B cell (primary cell): ENCODE measurements around the gene MBIP. TPM values are rescaled to one million over a fixed set of nuclear protein-coding genes. Genes with fewer than 3 reads are reported as not detected.

Experiments used
- ATAC-seq: fragments of 200-7000 bp; cut with Tn5 transposase; one replicate; pipeline ENCODE4 v1.10.0; 2021; ENCODE audit warnings: low read depth, mild to moderate bottlenecking, moderate number of reproducible peaks, moderate library complexity
- CTCF ChIA-PET: fragments of 350-600 bp; sonication (Branson Sonifier 250); formaldehyde crosslinking; loops from one replicate; lab custom pipeline; 2021; ENCODE audit warnings: antibody characterized with exemption, inconsistent platforms; lab: Charles Lee
- POLR2A ChIA-PET: fragments of 350-600 bp; sonication (Branson Sonifier 250); formaldehyde crosslinking; loops from one replicate; lab custom pipeline; 2021; ENCODE audit warnings: antibody characterized with exemption; lab: Charles Lee
- DNase-seq: peaks from one replicate; pipeline ENCODE4 v3.0.0; 2013
- H2AFZ ChIP-seq: 2 replicates; pipeline ENCODE4 v1.6.1; 2012; ENCODE audit warnings: mild to moderate bottlenecking, low read depth, low read length; ENCODE audit not compliant: insufficient read depth, poor library complexity, severe bottlenecking
- H3K27ac ChIP-seq, 2 donors: 1 replicate in 1 of 2; 2 replicates in 1 of 2; pipeline ENCODE4 v1.5.1; 2012 to 2013; ENCODE audit warnings: low read length in 2 of 2, mild to moderate bottlenecking in 2 of 2, moderate library complexity in 1 of 2
- H3K27me3 ChIP-seq, 4 experiments: fragments of 200-600 bp in 1 of 4; sonication (generic) in 1 of 4; replicated peaks in 1 of 4; 1 replicate in 2 of 4; 2 replicates in 2 of 4; pipeline versions ENCODE4 v1.6.1 to v1.7.0; 2013 to 2016; ENCODE audit warnings: low read length in 3 of 4, mild to moderate bottlenecking in 2 of 4, mixed read lengths in 1 of 4, moderate library complexity in 1 of 4; ENCODE audit not compliant: insufficient read depth in 4 of 4, control insufficient read depth in 3 of 4; ENCODE audit errors: control extremely low read depth in 1 of 4
- H3K36me3 ChIP-seq, 2 experiments: replicated peaks in 1 of 2; 1 replicate in 1 of 2; 2 replicates in 1 of 2; pipeline versions ENCODE4 v1.6.1 to v1.7.1; 2013; ENCODE audit warnings: low read length in 1 of 2; ENCODE audit not compliant: insufficient read depth in 2 of 2, control insufficient read depth in 1 of 2; ENCODE audit errors: control extremely low read depth in 1 of 2, extremely low read depth in 1 of 2
- H3K4me1 ChIP-seq, 2 donors: fragments of 200-600 bp in 1 of 2; sonication (generic) in 1 of 2; 1 replicate in 1 of 2; 2 replicates in 1 of 2; pipeline versions ENCODE4 v1.5.1 to v1.6.1; 2013 to 2017; ENCODE audit warnings: low read length in 2 of 2; ENCODE audit not compliant: control insufficient read depth in 2 of 2, insufficient read depth in 2 of 2
- H3K4me2 ChIP-seq: replicated peaks from 2 replicates; pipeline ENCODE3; 2012; ENCODE audit warnings: mild to moderate bottlenecking, low read depth, low read length; ENCODE audit not compliant: poor library complexity, severe bottlenecking
- H3K4me3 ChIP-seq, 5 experiments: fragments of 200-600 bp in 1 of 5; sonication (generic) in 1 of 5; 1 replicate in 3 of 5; 2 replicates in 2 of 5; pipeline versions ENCODE4 v1.5.1 to v1.7.0; 2011 to 2016; ENCODE audit warnings: low read length in 4 of 5, mild to moderate bottlenecking in 4 of 5, low read depth in 2 of 5, control low read depth in 1 of 5, moderate library complexity in 1 of 5; ENCODE audit not compliant: insufficient read depth in 1 of 5; ENCODE audit errors: control extremely low read depth in 1 of 5, extremely low read depth in 1 of 5
- H3K79me2 ChIP-seq: fragments of 200-600 bp; sonication (generic); one replicate; pipeline ENCODE4 v1.6.0; 2016; ENCODE audit warnings: low read length; ENCODE audit not compliant: control insufficient read depth, insufficient read depth
- H3K9ac ChIP-seq: fragments of 200-600 bp; sonication (generic); 2 replicates; pipeline ENCODE4 v1.6.1; 2017; ENCODE audit warnings: mild to moderate bottlenecking, low read length, moderate library complexity
- H3K9me3 ChIP-seq, 3 donors: one replicate each; pipeline versions ENCODE4 v1.6.1 to v1.7.1; 2013; ENCODE audit warnings: low read length in 2 of 3; ENCODE audit not compliant: control insufficient read depth in 2 of 3, insufficient read depth in 1 of 3; ENCODE audit errors: control extremely low read depth in 1 of 3
- H4K20me1 ChIP-seq: 2 replicates; pipeline ENCODE4 v1.6.0; 2012; ENCODE audit warnings: mild to moderate bottlenecking, low read length; ENCODE audit not compliant: insufficient read depth, control insufficient read depth, poor library complexity, severe bottlenecking
- H3K27ac Mint-ChIP-seq: one replicate; pipeline ENCODE4 v1.8.0; 2021; ENCODE audit warnings: mixed read lengths
- H3K27me3 Mint-ChIP-seq: one replicate; pipeline ENCODE4 v1.8.0; 2021; ENCODE audit warnings: mixed read lengths
- H3K4me1 Mint-ChIP-seq: one replicate; pipeline ENCODE4 v1.8.0; 2021; ENCODE audit warnings: mixed read lengths
- H3K4me3 Mint-ChIP-seq: one replicate; pipeline ENCODE4 v1.8.0; 2021; ENCODE audit warnings: mixed read lengths
- H3K9me3 Mint-ChIP-seq: one replicate; pipeline ENCODE4 v1.8.0; 2022; ENCODE audit warnings: mixed read lengths; ENCODE audit not compliant: insufficient read depth
- EZH2 ChIP-seq: IDR thresholded peaks from 2 replicates; pipeline ENCODE4 v1.6.1; 2012; ENCODE audit warnings: borderline replicate concordance, low read depth, mild to moderate bottlenecking, moderate library complexity, low read length; ENCODE audit not compliant: insufficient read depth, poor library complexity, severe bottlenecking
- WGBS: methylation state at CpG from one replicate; pipeline ENCODE4 v1.1.5; 2013; ENCODE audit warnings: missing lambda C conversion rate; ENCODE audit not compliant: insufficient coverage; 5-methylcytosine and 5-hydroxymethylcytosine counted together
- intact Hi-C: fragments of 100-400 bp; cut with micrococcal nuclease; formaldehyde crosslinking; loops from one replicate; pipeline ENCODE4 v1.10.0; 2022
- polyA plus RNA-seq: library from polyadenylated mRNA; depleted of rRNA; stranded (reverse); fragments of >200 nt; gene quantifications from 2 replicates; pipeline ENCODE4 v1.2.3, GENCODE V29; 2012
- total RNA-seq, 2 donors: library from RNA; stranded (reverse); fragments of 120-200 nt in 1 of 2; gene quantifications; 1 replicate in 1 of 2; 2 replicates in 1 of 2; pipeline versions ENCODE4 v1.2.3 to v1.2.4, GENCODE V29; 2013 to 2022
- TF ChIP-seq, protein P1 (sequence below): fragments of 200-600 bp; IDR thresholded peaks from one replicate; pipeline ENCODE4 v1.8.0; 2022; ENCODE audit warnings: antibody characterized with exemption, mild to moderate bottlenecking

Gene MBIP
- total and polyA plus RNA-seq, 2 donors (not counting 1 experiment from before 2014, with no cell fraction given) = 9.3 to 20.8 TPM

DNA sequence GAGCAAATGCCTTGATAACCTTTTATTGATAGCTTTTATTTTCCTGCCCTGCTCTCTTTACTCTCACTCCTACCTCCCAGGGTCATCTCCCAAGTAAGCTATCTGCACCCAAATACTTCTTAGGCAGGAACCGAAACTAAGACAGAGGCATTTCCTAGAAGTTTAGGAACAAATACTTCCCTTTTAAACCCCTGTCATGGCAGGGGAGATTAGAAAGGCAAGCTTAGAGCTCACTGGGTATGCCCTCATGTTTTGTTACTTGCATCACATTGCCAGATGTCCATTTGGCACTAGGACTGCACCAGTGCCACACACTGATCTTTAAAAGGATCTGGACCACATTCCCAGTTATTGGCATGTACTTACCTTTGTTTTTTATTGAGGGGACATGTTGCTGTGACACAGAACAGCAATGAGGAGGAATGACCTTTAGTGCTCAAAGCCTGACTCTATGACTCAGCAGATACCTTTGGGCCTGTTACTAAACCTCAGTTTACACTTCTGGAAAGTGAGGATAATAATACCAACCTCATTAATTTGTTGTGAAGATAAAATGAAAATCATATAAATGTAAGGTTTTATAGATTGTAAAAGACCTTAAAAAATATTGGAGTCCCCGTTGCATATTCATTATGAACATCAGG is 40.9 kb upstream of the MBIP start:
- Mint-ChIP-seq H3K27ac (no peak overlapping the region), H3K4me3 (no peak overlapping the region), H3K9me3 (peaks cover 5% of the 10 kb centered on the region), H3K27me3 (peaks cover 3% of the 10 kb centered on the region), H3K4me1 (no peaks in the 10 kb centered on the region)
- Histone ChIP-seq H3K27me3 (peaks cover 0 to 1% (median 0%) of the 10 kb centered on the region in 4 experiments), H3K9me3 (peaks cover 0 to 7% (median 1%) of the 10 kb centered on the region in 3 donors), H3K4me3 (no peak overlapping the region), H3K27ac (no peak overlapping the region), H2AFZ (no peak overlapping the region), H3K9ac (no peak overlapping the region), H4K20me1 (no peaks in the 10 kb centered on the region), H3K4me1 (no peaks in the 10 kb centered on the region), H3K4me2 (no peak overlapping the region), H3K79me2 (no peaks in the 10 kb centered on the region), H3K36me3 (no peaks in the 10 kb centered on the region)
- ChIA-PET POLR2A (no interaction called here), CTCF (no interaction called here)
- DNase-seq = no peak
- no peak for ATAC-seq
- TF ChIP-seq, protein P1, sequence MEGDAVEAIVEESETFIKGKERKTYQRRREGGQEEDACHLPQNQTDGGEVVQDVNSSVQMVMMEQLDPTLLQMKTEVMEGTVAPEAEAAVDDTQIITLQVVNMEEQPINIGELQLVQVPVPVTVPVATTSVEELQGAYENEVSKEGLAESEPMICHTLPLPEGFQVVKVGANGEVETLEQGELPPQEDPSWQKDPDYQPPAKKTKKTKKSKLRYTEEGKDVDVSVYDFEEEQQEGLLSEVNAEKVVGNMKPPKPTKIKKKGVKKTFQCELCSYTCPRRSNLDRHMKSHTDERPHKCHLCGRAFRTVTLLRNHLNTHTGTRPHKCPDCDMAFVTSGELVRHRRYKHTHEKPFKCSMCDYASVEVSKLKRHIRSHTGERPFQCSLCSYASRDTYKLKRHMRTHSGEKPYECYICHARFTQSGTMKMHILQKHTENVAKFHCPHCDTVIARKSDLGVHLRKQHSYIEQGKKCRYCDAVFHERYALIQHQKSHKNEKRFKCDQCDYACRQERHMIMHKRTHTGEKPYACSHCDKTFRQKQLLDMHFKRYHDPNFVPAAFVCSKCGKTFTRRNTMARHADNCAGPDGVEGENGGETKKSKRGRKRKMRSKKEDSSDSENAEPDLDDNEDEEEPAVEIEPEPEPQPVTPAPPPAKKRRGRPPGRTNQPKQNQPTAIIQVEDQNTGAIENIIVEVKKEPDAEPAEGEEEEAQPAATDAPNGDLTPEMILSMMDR = no peak
- TF ChIP-seq EZH2 = no peak
- intact Hi-C loops = no loop called here
- no CpG with 5 or more reads among the region's 2 CpGs for WGBS

DNA sequence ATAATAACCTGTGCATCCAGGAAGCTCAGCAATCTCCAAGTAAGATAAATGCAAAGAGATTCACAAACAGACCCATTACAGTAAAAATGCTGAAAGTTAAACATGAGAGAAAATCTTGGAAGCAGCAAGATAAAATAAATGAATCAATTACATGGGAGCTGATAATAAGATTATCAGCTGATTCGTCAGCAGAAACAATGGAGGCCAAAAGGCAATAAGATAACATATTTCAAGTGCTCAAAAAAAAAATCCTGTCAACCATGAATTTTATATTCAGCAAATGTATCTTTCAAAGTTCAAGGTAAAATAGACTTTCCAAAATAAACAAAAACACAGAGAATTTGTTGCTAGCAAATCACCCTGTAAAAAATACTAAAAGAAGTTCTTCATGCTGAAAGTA is 36.4 kb upstream of the MBIP start:
- Mint-ChIP-seq H3K4me3 (no peak overlapping the region), H3K9me3 (peaks cover 11% of the 10 kb centered on the region), H3K4me1 (no peaks in the 10 kb centered on the region), H3K27ac (no peak overlapping the region), H3K27me3 (peaks cover 3% of the 10 kb centered on the region)
- no peaks in the 10 kb centered on the region for H4K20me1 ChIP-seq
- TF ChIP-seq, protein P1 = no peak
- TF ChIP-seq EZH2 = no peak
- no peak overlapping the region for H3K4me3 ChIP-seq
- ChIA-PET CTCF (no interaction called here), POLR2A (no interaction called here)
- WGBS = no CpG with 5 or more reads among the region's 1 CpG
- no peak overlapping the region for H3K27ac ChIP-seq
- H2AFZ ChIP-seq = no peak overlapping the region
- DNase-seq (no peak), ATAC-seq (no peak)
- intact Hi-C loops = no loop called here
- H3K36me3 ChIP-seq = no peaks in the 10 kb centered on the region
- no peak overlapping the region for H3K4me2 ChIP-seq
- H3K9me3 ChIP-seq = peaks cover 3 to 22% (median 6%) of the 10 kb centered on the region in 3 donors
- H3K4me1 ChIP-seq = no peaks in the 10 kb centered on the region
- H3K9ac ChIP-seq = no peak overlapping the region
- no peaks in the 10 kb centered on the region for H3K27me3 ChIP-seq
- H3K79me2 ChIP-seq = no peaks in the 10 kb centered on the region
